GM12878 (cell line): Measurements from ENCODE around the gene DUSP8. TPM values are rescaled to one million over a fixed set of nuclear protein-coding genes. Genes with fewer than 3 reads are reported as not detected.

Source experiments
- ATAC-seq: fragments of 200-7000 bp; cut with Tn5 transposase; 3 replicates; pipeline ENCODE4 v1.9.1; 2020; ENCODE audit warnings: mild to moderate bottlenecking, moderate library complexity
- BruUV-seq: library from RNA; stranded (reverse); fragments of 400-500 nt; replicated peaks from 2 replicates; lab custom pipeline; 2021; lab: Mats Ljungman, UMichigan
- CTCF ChIA-PET: fragments of 300-600 bp; sonication (Branson Sonifier 250); formaldehyde crosslinking; extraction: SDS; loops from one replicate; lab custom pipeline; 2021; ENCODE audit warnings: inconsistent platforms; lab: Yijun Ruan, JAX
- POLR2A ChIA-PET: fragments of 350-600 bp; formaldehyde crosslinking; extraction: SDS; loops from one replicate; lab custom pipeline; 2021; ENCODE audit warnings: inconsistent platforms; lab: Charles Lee
- RAD21 ChIA-PET: fragments of 300-600 bp; sonication (Branson Sonifier 250); formaldehyde crosslinking; loops from one replicate; lab custom pipeline; 2023; ENCODE audit warnings: antibody characterized with exemption; ENCODE audit not compliant: unreplicated experiment; lab: Charles Lee
- SMC1A ChIA-PET: fragments of 300-600 bp; sonication (Branson Sonifier 250); formaldehyde crosslinking; loops from one replicate; lab custom pipeline; 2023; ENCODE audit not compliant: unreplicated experiment, uncharacterized antibody; lab: Charles Lee
- DNase-seq: peaks from one replicate; pipeline ENCODE4 v3.0.0-alpha.2; 2011; ENCODE audit warnings: low read depth, low spot score
- FAIRE-seq: peaks from 3 replicates; lab custom pipeline; 2011; peaks lifted over from hg19 to GRCh38; lab: Jason Lieb, UNC
- H2AFZ ChIP-seq: 2 replicates; pipeline ENCODE4 v1.6.0; 2011; ENCODE audit warnings: low read depth, low read length, control low read depth; ENCODE audit not compliant: control insufficient read depth
- H3K27ac ChIP-seq: 2 replicates; pipeline ENCODE4 v1.5.1; 2011; ENCODE audit warnings: control low read depth; ENCODE audit not compliant: control insufficient read depth, insufficient read depth
- H3K27me3 ChIP-seq, 2 experiments: replicated peaks in 1 of 2; 2 replicates each; pipeline versions ENCODE4 v1.6.0 to v1.6.1; 2011; ENCODE audit warnings: low read length in 1 of 2; ENCODE audit not compliant: control insufficient read depth in 2 of 2, insufficient read depth in 2 of 2
- H3K36me3 ChIP-seq, 2 experiments: 2 replicates each; pipeline ENCODE4 v1.5.1; 2011; ENCODE audit warnings: low read length in 1 of 2; ENCODE audit not compliant: control insufficient read depth in 2 of 2, insufficient read depth in 2 of 2
- H3K4me1 ChIP-seq: 2 replicates; pipeline ENCODE4 v1.6.1; 2011; ENCODE audit warnings: mild to moderate bottlenecking, low read length, moderate library complexity, mixed read lengths; ENCODE audit not compliant: control insufficient read depth, insufficient read depth
- H3K4me2 ChIP-seq: 2 replicates; pipeline ENCODE4 v1.6.0; 2011; ENCODE audit warnings: control low read depth; ENCODE audit not compliant: control insufficient read depth, insufficient read depth
- H3K4me3 ChIP-seq: fragments of 200-600 bp; sonication (generic); 2 replicates; pipeline ENCODE4 v1.5.1; 2016
- H3K79me2 ChIP-seq: 2 replicates; pipeline ENCODE4 v1.6.0; 2011; ENCODE audit warnings: low read length; ENCODE audit not compliant: control insufficient read depth, insufficient read depth
- H3K9ac ChIP-seq: 2 replicates; pipeline ENCODE4 v1.8.0; 2011; ENCODE audit warnings: low read length, control low read depth, mixed read lengths; ENCODE audit not compliant: control insufficient read depth, insufficient read depth
- H3K9me3 ChIP-seq: replicated peaks from 3 replicates; pipeline ENCODE4 v1.5.1; 2011; ENCODE audit warnings: mild to moderate bottlenecking, low read length; ENCODE audit not compliant: control insufficient read depth, insufficient read depth
- H4K20me1 ChIP-seq: 2 replicates; pipeline ENCODE4 v1.6.0; 2011; ENCODE audit not compliant: control insufficient read depth, insufficient read depth
- ATF7 ChIP-seq: fragments of 450-650 bp; IDR thresholded peaks from 2 replicates; pipeline ENCODE4 v1.6.1; 2016; ENCODE audit warnings: low read depth, mild to moderate bottlenecking
- CBX5 ChIP-seq: sonication (generic); IDR thresholded peaks from 2 replicates; pipeline ENCODE4 v1.6.1; 2016; ENCODE audit warnings: low read depth, moderate library complexity, mild to moderate bottlenecking, inconsistent platforms
- CUX1 ChIP-seq: IDR thresholded peaks from 2 replicates; pipeline ENCODE4 v1.6.1; 2012; ENCODE audit warnings: improper control_type of control experiment, low read depth, low read length; ENCODE audit not compliant: insufficient replicate concordance
- EP300 ChIP-seq, 2 experiments: fragments of 150-350 bp in 1 of 2; IDR thresholded peaks; 2 replicates each; pipeline ENCODE4 v1.6.1; 2011 to 2012; ENCODE audit warnings: low read depth in 2 of 2, low read length in 2 of 2, borderline replicate concordance in 1 of 2, improper control_type of control experiment in 1 of 2, inconsistent platforms in 1 of 2; ENCODE audit not compliant: control insufficient read depth in 1 of 2
- ESRRA ChIP-seq: IDR thresholded peaks from 2 replicates; pipeline ENCODE4 v1.6.1; 2012; ENCODE audit warnings: mild to moderate bottlenecking, low read length, improper control_type of control experiment
- FOS ChIP-seq: IDR thresholded peaks from 3 replicates; pipeline ENCODE4 v1.6.1; 2011; ENCODE audit warnings: borderline replicate concordance; ENCODE audit not compliant: insufficient read length; ENCODE audit errors: extremely low read depth
- HCFC1 ChIP-seq: fragments of 150-350 bp; IDR thresholded peaks from 2 replicates; pipeline ENCODE4 v1.6.1; 2014; ENCODE audit warnings: low read length
- NFYA ChIP-seq: IDR thresholded peaks from 2 replicates; pipeline ENCODE4 v1.6.1; 2011; ENCODE audit warnings: low read depth, mild to moderate bottlenecking, low read length, improper control_type of control experiment, borderline replicate concordance
- NR2C2 ChIP-seq: IDR thresholded peaks from 2 replicates; pipeline ENCODE4 v1.6.1; 2011; ENCODE audit warnings: borderline replicate concordance, low read depth; ENCODE audit not compliant: control insufficient read depth, insufficient read length
- PAX5 ChIP-seq: IDR thresholded peaks from 2 replicates; pipeline ENCODE4 v1.6.1; 2011; ENCODE audit warnings: low read depth, low read length, borderline replicate concordance
- PAX8 ChIP-seq: fragments of 450-650 bp; IDR thresholded peaks from 2 replicates; pipeline ENCODE4 v1.6.1; 2017; ENCODE audit warnings: mild to moderate bottlenecking, moderate library complexity
- SMC3 ChIP-seq: IDR thresholded peaks from 2 replicates; pipeline ENCODE4 v1.6.1; 2011; ENCODE audit warnings: low read length, improper control_type of control experiment, borderline replicate concordance
- USF2 ChIP-seq: IDR thresholded peaks from 2 replicates; pipeline ENCODE4 v1.6.1; 2011; ENCODE audit warnings: low read depth, low read length, improper control_type of control experiment, borderline replicate concordance
- ZZZ3 ChIP-seq: IDR thresholded peaks from 2 replicates; pipeline ENCODE4 v1.6.1; 2011; ENCODE audit warnings: low read depth; ENCODE audit not compliant: control insufficient read depth, insufficient read length
- WGBS: methylation state at CpG from one replicate; pipeline ENCODE4 v1.1.6; 2016; ENCODE audit warnings: low lambda C conversion rate; ENCODE audit not compliant: insufficient replicate concordance, insufficient coverage; ENCODE audit errors: missing lambda C conversion rate; 5-methylcytosine and 5-hydroxymethylcytosine counted together
- in situ Hi-C: fragments of 300-500 bp; cut with MboI; formaldehyde crosslinking; loops from 9 replicates; pipeline ENCODE4 v1.14.3; 2018; ENCODE audit warnings: mixed read lengths
- intact Hi-C: fragments of 100-400 bp; cut with micrococcal nuclease; formaldehyde crosslinking; loops from one replicate; pipeline ENCODE4 v1.14.2; 2022; ENCODE audit not compliant: unreplicated experiment
- polyA plus RNA-seq, 11 experiments: library from polyadenylated mRNA; depleted of rRNA in 4 of 11; unstranded in 6 of 11; stranded (reverse) in 5 of 11; fragments of >200 nt; fragmentation: Nextera tagmentation in 4 of 11; fragmentation: Illumina TruSeq in 1 of 11; extraction: Ambion mirVana in 4 of 11; extraction: Trizol in 1 of 11; gene quantifications; 1 replicate in 1 of 11; 2 replicates in 10 of 11; pipeline versions ENCODE4 v1.2.1 to v1.2.3, GENCODE V29; 2011 to 2016; ENCODE audit warnings: inconsistent platforms in 2 of 11, missing spikeins in 2 of 11, low read depth in 1 of 11
- total RNA-seq, 4 experiments: library from RNA; depleted of rRNA in 3 of 4; stranded (reverse); fragments of >200 nt in 3 of 4; fragmentation: Illumina TruSeq in 1 of 4; extraction: Trizol in 1 of 4; gene quantifications; 2 replicates each; pipeline versions ENCODE4 v1.2.1 to v1.2.3, GENCODE V29; 2013 to 2021

DUSP8 gene
- total and polyA plus RNA-seq, 10 of the 15 experiments (the other 5 are each of a cell fraction or from before 2014, with no cell fraction given), result 0.04 to 1.7 (median 0.26) TPM; not detected in 6

GRCh38 chr11:1574238-1574932, 2.3 kb upstream of the DUSP8 start (continued):
- TF ChIP-seq HCFC1, result no peak
- TF ChIP-seq CUX1, result no peak
- no peak for TF ChIP-seq CBX5
- TF ChIP-seq ESRRA, result peak; percentile 82; the same call in 1 of the 2 replicates

- Histone ChIP-seq H3K4me2 (0 out of 2 replicates have a peak overlapping the region, but pooled peaks have one; percentile 3), H2AFZ (no peak overlapping the region), H3K36me3 (no peaks in the 10 kb centered on the region), H4K20me1 (no peaks in the 10 kb centered on the region), H3K79me2 (no peaks in the 10 kb centered on the region), H3K27ac (no peak overlapping the region), H3K27me3 (peaks cover 2 to 10% of the 10 kb centered on the region in 2 experiments; a peak in 3 of 4 replicates), H3K4me3 (no peak overlapping the region), H3K9me3 (peaks cover 4% of the 10 kb centered on the region; the same call in 1 of the 3 replicates), H3K9ac (no peak overlapping the region), H3K4me1 (no peaks in the 10 kb centered on the region)
- RAD21 ChIA-PET, result interaction anchor here (1.3 to 2.5 kb wide), 3 partner anchors 27 to 59 kb away, joined by 4 to 23 read pairs (median 11); no protein-coding TSS in a partner anchor
- no peak for DNase-seq
- POLR2A ChIA-PET, result no interaction called here
- TF ChIP-seq ATF7 (no peak), USF2 (no peak), NR2C2 (no peak), SMC3 (no peak), EP300 (IDR thresholded peaks at IDR 0.05; ENCODE audit: borderline replicate concordance in 1 of 2, control insufficient read depth in 1 of 2, low read depth in 2 of 2, low read length in 2 of 2) (no peak), ZZZ3 (no peak), NFYA (no peak), FOS (no peak), PAX5 (no peak), PAX8 (no peak)
- BruUV-seq, result no TSS peak
- WGBS, result 4% methylated on average over 7 of the region's 7 CpGs
- CTCF ChIA-PET, result interaction anchor here (1.0 to 2.4 kb wide), 9 partner anchors 9 to 371 kb away, joined by 3 to 20 read pairs (median 7); no protein-coding TSS in a partner anchor
- intact Hi-C loops, result loop anchor here (2.0 to 10.0 kb wide), 4 partner anchors 121 to 459 kb away; partner anchors contain the start of gene TOLLIP
- in situ Hi-C loops, result no loop called here
- FAIRE-seq, result no peak
- SMC1A ChIA-PET, result interaction anchor here (1.4 to 2.0 kb wide), 2 partner anchors 25 to 458 kb away, joined by 3 to 8 read pairs; no protein-coding TSS in a partner anchor
- ATAC-seq, result no peak; the same call in 2 of the 3 replicates
These were observed 1.8 kb upstream of the DUSP8 start for GRCh38 chr11:1573903-1574237.
